ENCODE data around the gene AZGP1.
A peak's percentile ranks its signal among the peaks of the same experiment; 100 is the strongest.
"Not testable (repeated sequence)": the region's sequence is repeated elsewhere in the genome, so short reads cannot be mapped to it uniquely, and the experiment has no call there.

AZGP1 gene

DNA sequence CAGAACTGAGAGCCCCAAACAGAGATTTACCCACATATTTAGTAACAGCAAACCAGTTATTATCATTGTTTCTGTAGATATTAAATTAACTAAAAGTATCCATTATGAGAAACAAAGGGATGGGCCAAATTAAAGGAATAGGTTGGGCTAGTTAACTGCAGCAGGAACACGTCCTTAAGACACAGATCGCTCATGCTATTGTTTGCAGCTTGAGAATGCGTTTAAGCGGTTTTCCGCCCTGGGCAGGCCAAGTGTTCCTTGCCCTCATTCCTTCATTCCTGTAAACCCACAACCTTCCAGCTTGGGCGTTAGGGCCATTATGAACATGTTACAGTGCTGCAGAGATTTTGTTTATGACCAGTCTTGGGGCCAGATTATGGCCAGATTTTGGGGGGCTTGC lies 25.0 kb downstream of the AZGP1 start:
- not testable (repeated sequence) for DNase-seq (ENCODE audit: low read depth)

GRCh38 chr7:99949645-99950228 lies 26.1 kb downstream of the AZGP1 start:
- DNase-seq (ENCODE audit: low read depth) = no peak

DNA sequence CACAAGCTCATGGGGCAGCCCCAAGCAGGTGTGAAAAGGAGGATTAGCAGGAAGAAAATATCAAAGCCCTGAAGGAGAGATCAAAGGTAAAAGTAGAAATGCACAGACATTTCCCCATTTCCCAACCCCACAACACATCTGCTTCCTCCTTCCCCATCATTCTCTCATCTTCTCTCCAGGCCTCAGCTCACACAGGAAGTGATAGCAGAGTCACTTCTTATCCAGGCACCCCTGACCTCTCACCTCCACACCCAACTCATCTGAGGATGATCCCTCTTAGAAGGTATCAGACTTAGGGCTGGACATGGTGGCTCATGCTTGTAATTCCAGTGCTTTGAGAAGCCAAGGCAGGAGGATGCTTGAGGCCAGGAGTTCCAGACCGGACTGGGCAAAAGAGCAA lies 28.2 kb downstream of the AZGP1 start:
- DNase-seq (ENCODE audit: low read depth) = no peak

DNA sequence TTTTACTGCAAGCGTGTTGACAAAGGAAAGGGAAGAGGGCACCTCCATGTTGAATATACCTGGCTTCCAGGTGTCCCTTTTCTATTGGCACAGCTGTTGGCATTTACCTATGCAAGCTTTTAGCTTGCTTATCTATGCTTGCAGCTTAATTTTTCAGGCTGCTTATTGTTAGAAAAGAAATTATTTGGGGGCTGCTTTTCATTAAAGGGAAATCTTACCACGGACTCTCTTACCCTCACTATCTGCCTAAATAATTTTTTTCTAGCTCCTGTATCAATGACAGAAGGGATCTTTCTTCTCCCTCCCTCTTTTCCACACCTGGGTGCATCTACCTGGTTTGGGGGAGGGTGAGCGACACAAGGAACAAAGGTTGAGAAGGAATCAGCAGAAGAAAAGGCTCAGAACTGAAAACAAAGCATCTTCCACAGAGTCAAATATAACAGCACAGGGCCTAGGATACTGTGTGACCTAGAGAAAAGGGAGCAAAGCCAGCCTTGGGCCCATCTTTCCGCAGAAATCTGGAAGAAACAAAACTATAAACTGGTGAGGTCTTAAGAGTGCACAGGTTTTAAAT lies 31.2 kb downstream of the AZGP1 start:
- DNase-seq (ENCODE audit: low read depth) = no peak

DNA sequence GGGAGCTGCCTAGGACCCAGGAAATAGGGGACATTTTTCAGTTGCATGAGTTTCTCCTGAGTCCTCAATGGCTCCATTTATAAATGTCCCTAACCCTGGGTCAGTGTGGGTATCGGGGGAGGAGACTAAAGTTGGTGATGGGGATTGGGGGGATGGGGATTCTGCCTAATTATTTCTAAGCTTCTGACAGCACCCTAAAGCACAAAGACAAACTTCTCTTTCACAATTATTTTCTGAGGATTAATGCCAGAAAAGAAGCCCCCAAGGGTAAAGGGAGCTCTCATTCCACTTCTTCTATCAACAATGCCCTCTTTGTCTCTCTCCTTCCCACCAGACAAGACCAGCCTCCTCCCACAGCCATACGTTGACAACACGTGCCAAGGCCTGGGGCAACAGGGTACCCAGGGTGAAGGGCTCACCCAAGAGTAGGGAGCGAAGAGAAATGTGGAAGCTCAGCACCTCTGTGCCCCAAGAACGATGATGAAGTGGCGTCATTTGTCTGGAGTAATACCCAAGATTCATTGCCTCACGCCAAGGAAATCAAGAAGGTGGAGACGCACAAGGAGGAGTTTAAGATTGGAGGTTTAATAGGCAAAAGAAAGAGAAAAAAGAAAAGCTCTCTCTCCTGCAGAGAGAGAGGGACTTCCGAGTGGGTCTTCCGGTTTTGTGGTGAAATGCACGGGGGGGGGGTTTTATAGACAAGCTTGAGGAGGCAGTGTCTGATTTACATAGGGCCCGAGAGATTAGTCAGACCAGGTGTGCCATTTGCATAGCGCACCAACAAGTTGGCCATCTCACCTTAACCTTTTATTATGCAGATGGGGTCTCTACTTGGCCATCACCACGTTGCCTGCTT lies 32.0 kb downstream of the AZGP1 start:
- DNase-seq (ENCODE audit: low read depth) = no peak

- no peak for DNase-seq (ENCODE audit: low read depth)
These were observed 37.5 kb downstream of the AZGP1 start for GRCh38 chr7:99938296-99938695.

GRCh38 chr7:99935009-99935408 lies 40.8 kb downstream of the AZGP1 start:
- not testable (repeated sequence) for DNase-seq (ENCODE audit: low read depth)

- no peak for DNase-seq (ENCODE audit: low read depth)
These were observed 45.5 kb downstream of the AZGP1 start for GRCh38 chr7:99930376-99930775.

- no peak for DNase-seq (ENCODE audit: low read depth)
These were observed 46.1 kb downstream of the AZGP1 start for GRCh38 chr7:99929730-99930053.

DNA sequence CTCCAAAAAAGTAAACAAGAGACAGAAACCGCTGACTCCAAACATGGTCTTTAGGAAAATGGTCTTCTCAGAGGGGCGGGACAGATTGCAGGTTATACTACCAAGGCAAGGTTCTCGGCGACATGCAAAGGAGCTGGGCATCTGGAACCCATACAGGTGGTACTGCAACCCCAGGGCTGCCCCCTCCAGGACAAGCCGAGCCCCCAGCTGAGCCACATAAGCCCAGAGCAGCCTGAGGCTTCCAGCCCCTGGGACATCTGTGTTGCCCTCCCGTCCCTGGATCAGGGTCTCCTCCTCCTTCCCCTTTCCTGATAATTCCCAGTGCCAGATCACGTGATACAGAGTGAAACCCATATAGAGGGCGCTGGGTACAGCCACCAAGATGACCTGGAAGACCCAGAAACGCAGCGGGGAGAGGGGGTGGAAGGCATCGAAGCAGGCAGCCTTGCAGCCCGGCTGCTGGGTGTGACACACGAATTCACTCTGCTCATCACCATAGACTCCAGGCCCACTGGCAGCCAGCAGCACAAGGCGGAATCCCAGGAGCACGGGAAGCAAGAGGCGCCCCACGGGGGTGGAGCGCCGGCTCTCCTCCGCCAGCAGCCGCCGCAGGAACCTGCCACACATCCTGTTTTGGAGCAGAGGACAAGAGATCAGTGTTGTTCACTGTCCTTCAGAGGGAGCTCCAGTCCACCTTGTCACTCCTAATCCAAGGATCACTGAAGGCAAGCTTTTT lies 46.7 kb downstream of the AZGP1 start, which contains the start of gene GJC3:
Gene GJC3, minus strand, starts transcription at position 627 of the 736 bp plus-strand sequence. Its CDS starts 0 bp downstream, at position 627.
- no peak for DNase-seq (ENCODE audit: low read depth)

DNA sequence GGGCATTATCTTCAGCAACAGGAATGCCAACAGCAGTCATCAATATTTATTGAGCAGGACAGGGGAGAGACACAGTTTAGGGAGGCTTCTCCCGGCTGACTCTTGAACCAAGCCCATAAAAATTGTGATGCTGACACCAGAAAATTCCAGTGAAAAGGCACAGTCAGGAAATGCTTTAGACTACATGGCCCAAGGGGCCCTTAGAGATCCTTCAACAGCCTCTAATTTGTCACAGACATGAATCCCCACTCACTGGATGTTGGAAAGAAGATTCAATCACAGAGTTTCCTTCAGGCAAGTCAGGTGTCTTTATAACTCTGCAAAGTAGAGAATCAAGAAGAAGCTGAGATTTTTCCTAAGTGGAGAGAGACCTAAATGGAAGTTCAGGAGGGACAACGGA lies 47.6 kb downstream of the AZGP1 start:
- DNase-seq (ENCODE audit: low read depth) = no peak

DNA sequence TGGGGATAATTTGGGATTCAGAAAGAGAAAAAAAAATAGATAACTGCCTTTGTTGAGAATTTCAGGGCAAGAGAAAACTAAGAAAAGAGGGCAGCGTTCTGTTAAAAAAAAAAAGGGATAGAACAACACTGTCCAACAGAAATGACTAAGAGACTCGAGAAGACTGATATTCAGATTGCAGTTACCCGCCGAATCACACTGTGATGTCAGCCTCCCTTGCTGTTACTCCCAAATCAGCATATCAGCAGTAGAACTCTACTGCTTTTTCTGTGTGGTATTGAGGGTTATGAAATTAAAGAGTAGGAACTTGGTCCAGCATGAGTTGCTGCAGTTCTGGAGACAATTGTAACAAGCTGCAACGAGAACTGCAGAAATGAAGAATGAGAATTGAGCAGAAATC lies 48.3 kb downstream of the AZGP1 start:
- no peak for DNase-seq (ENCODE audit: low read depth)

DNA sequence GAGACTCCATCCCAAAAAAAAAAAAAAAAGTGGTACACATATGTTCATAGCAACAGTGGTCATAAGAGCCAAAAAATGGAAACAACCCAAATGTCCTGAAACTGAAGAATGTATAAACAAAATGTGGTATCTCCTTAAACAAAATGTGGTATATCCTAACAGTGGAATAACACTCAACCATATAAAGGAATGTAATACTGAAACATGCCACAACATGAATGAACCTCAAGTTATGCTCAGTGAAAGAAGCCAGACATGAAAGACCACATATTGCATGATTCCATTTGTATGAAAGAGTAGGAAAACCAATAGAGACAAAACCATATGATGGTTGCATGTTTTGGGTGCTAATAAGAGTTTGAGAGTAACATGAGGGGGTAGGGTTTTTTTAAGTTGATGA lies 49.5 kb downstream of the AZGP1 start:
- DNase-seq (ENCODE audit: low read depth) = no peak

GRCh38 chr7:99923200-99923599 lies 52.6 kb downstream of the AZGP1 start:
- no peak for DNase-seq (ENCODE audit: low read depth)

DNA sequence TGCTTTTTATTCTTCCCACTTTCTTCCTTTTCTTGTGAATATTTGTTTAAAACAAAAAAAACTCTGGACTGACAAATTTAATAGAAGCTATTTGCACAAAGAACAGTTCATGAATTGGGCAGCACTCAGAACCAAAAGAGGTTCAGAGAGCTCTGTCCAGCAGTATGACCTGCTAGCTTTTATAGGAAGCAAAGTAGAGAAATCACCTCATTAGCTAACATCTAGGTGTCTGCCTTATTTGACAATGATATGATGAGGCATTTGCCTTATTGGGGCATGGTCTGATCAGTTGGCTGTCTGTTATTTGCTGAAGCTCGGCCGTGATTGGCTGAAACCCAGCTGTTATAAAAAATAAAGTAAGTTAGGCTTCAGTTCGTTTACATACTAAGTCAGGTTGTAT lies 55.7 kb downstream of the AZGP1 start:
- no peak for DNase-seq (ENCODE audit: low read depth)

DNA sequence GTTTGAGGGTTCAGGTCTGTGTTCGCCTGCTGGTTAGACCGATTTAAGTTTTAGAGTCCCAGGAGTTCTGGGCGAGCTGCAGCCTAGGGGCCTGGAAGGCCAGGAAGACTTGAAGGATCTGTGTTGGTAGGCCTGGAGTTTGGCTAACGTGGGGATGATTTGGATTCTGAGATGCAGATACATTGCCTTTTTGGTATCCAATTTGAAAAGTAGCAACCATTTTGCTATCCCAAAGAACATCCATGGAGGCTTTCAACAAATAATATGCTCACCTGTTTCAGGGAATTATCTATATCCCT lies 56.1 kb downstream of the AZGP1 start:
- no peak for DNase-seq (ENCODE audit: low read depth)

DNA sequence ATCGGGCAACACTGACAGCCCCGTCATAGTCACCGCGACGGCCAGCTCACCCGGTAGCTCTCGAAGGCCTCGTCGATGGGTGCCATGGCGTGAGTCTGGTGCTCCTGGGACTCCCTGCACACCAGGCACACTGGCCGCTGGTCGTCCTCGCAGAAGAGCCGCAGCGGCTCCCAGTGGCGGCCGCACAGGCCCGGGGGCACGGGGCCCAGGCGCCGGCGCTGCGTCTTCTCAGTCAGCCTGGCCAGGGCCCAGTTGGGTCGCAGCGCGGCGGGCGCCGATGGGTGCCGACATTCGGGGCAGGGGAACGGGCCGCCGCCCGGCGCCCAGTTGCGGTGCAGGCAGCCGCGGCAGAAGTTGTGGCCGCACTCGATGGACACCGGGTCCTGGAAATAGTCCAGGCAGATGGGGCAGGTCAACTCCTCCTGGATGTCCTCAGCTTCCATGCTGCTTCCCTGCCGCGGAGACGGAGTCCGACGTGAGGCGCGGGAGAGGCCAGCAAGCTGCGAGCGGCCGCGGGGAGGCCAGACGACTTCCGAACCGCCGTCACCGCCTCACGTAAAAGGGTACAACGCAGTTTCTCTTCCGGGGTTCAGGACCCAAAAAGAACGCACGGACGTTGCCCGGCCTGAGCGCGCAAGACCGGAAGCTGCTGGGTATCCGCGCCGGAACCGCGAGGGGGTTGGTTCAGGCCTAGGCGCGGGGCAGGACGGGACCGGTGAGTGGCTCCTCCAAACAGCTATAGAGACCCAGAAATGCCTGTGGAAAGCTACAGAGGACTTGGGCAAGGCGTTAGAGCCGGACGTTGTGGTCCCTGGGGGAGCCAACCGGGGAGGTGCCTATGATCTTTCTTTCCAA lies 56.6 kb downstream of the AZGP1 start, which contains the start of gene TRIM4:
Gene TRIM4, minus strand, starts transcription at position 572 of the 855 bp plus-strand sequence. Its CDS starts 129 bp downstream, at position 443.
- peak; percentile 80 for DNase-seq (ENCODE audit: low read depth)
